NCI-H526 (cell line): ENCODE results near the gene FMNL2.

Experiments
- DNase-seq, 2 experiments: peaks; one replicate each; lab custom pipeline; 2025; lab: John Stamatoyannopoulos, UW

The FMNL2 gene

GRCh38 chr2:152449578-152449977 lies 114.6 kb downstream of the FMNL2 start:
- DNase-seq = no peak

GRCh38 chr2:152450176-152450575 lies 115.2 kb downstream of the FMNL2 start:
- DNase-seq = no peak

GRCh38 chr2:152452256-152452973 lies 117.4 kb downstream of the FMNL2 start:
- no peak for DNase-seq

- no peak for DNase-seq
These were observed 118.3 kb downstream of the FMNL2 start for GRCh38 chr2:152453129-152453911.

GRCh38 chr2:152454371-152454770 lies 119.4 kb downstream of the FMNL2 start:
- DNase-seq = no peak

GRCh38 chr2:152454960-152455359 lies 120.0 kb downstream of the FMNL2 start:
- DNase-seq = no peak

GRCh38 chr2:152455738-152456137 lies 120.8 kb downstream of the FMNL2 start:
- DNase-seq = no peak

- DNase-seq = no peak
These were observed 121.3 kb downstream of the FMNL2 start for GRCh38 chr2:152456262-152456661.

GRCh38 chr2:152458441-152458940 lies 123.5 kb downstream of the FMNL2 start:
- DNase-seq = no peak

- no peak for DNase-seq
These were observed 124.1 kb downstream of the FMNL2 start for GRCh38 chr2:152459091-152459490.

- no peak for DNase-seq
These were observed 125.6 kb downstream of the FMNL2 start for GRCh38 chr2:152460567-152460966.

GRCh38 chr2:152462120-152462519 lies 127.1 kb downstream of the FMNL2 start:
- DNase-seq = no peak

- DNase-seq = no peak
These were observed 127.8 kb downstream of the FMNL2 start for GRCh38 chr2:152462779-152463178.

- no peak for DNase-seq
These were observed 130.0 kb downstream of the FMNL2 start for GRCh38 chr2:152464851-152465470.

GRCh38 chr2:152465541-152465940 lies 130.6 kb downstream of the FMNL2 start:
- no peak for DNase-seq

GRCh38 chr2:152466041-152466440 lies 131.1 kb downstream of the FMNL2 start:
- DNase-seq = no peak

GRCh38 chr2:152466980-152467676 lies 132.2 kb downstream of the FMNL2 start:
- DNase-seq = no peak

- DNase-seq = no peak
These were observed 132.9 kb downstream of the FMNL2 start for GRCh38 chr2:152467677-152468410.

- no peak for DNase-seq
These were observed 134.1 kb downstream of the FMNL2 start for GRCh38 chr2:152468899-152469692.
